Brain microvascular endothelial cell (primary cell): Measurements from ENCODE around the gene TULP4.

ENCODE experiments used
- DNase-seq: peaks from one replicate; pipeline ENCODE4 v3.0.0-alpha.2; 2020
- H3K27ac ChIP-seq: fragments of 250-450 bp; sonication (Bioruptor Pico); 2 replicates; pipeline ENCODE4 v1.5.1; 2020; ENCODE audit warnings: mild to moderate bottlenecking, moderate library complexity
- H3K27me3 ChIP-seq: fragments of 250-450 bp; sonication (Bioruptor Pico); replicated peaks from 2 replicates; pipeline ENCODE4 v1.5.1; 2020; ENCODE audit warnings: mild to moderate bottlenecking
- H3K36me3 ChIP-seq: fragments of 250-450 bp; sonication (Bioruptor Pico); replicated peaks from 2 replicates; pipeline ENCODE4 v1.5.1; 2020; ENCODE audit warnings: mild to moderate bottlenecking
- H3K4me3 ChIP-seq: 2 replicates; pipeline ENCODE4 v1.5.1; 2011; ENCODE audit warnings: low read depth, mild to moderate bottlenecking, control low read depth, low read length, moderate library complexity
- CTCF ChIP-seq: IDR thresholded peaks from 2 replicates; pipeline ENCODE4 v1.5.1; 2011; ENCODE audit warnings: low read depth, mild to moderate bottlenecking, moderate library complexity, low read length, control low read depth, inconsistent platforms; ENCODE audit errors: missing control alignments
- in situ Hi-C: cut with HindIII; loops from 2 replicates; pipeline ENCODE4 v1.10.0; 2017; ENCODE audit warnings: low sequenced_read_pairs, low pct_ligation_motif_present

TULP4 gene

GRCh38 chr6:158417760-158418098 lies 105.5 kb downstream of the TULP4 start:
- no peak overlapping the region for H3K4me3 ChIP-seq
- TF ChIP-seq CTCF = no peak
- H3K36me3 ChIP-seq = peaks cover 8% of the 10 kb centered on the region
- H3K27me3 ChIP-seq = no peaks in the 10 kb centered on the region
- H3K27ac ChIP-seq = peak overlapping the region; percentile 89
- in situ Hi-C loops = no loop called here
- peak; percentile 79 for DNase-seq

- Histone ChIP-seq H3K4me3 (no peak overlapping the region), H3K36me3 (peaks cover 6% of the 10 kb centered on the region), H3K27ac (peak overlapping the region; percentile 89), H3K27me3 (no peaks in the 10 kb centered on the region)
- TF ChIP-seq CTCF = no peak
- no peak for DNase-seq
- in situ Hi-C loops = no loop called here
These were observed 106.2 kb downstream of the TULP4 start for GRCh38 chr6:158418501-158418900.

- H3K36me3 ChIP-seq = peaks cover 3% of the 10 kb centered on the region
- TF ChIP-seq CTCF = no peak
- in situ Hi-C loops = no loop called here
- no peak for DNase-seq
- H3K27me3 ChIP-seq = no peaks in the 10 kb centered on the region
- H3K4me3 ChIP-seq = no peak overlapping the region
- no peak overlapping the region for H3K27ac ChIP-seq
These were observed 107.2 kb downstream of the TULP4 start for GRCh38 chr6:158419339-158419909.

GRCh38 chr6:158421381-158421780 lies 109.1 kb downstream of the TULP4 start:
- no peak for TF ChIP-seq CTCF
- in situ Hi-C loops = no loop called here

GRCh38 chr6:158422629-158423238 lies 110.5 kb downstream of the TULP4 start:
- Histone ChIP-seq H3K27me3 (no peaks in the 10 kb centered on the region), H3K36me3 (no peaks in the 10 kb centered on the region), H3K4me3 (no peak overlapping the region), H3K27ac (no peak overlapping the region)
- in situ Hi-C loops = no loop called here
- TF ChIP-seq CTCF = no peak
- DNase-seq = no peak

More at GRCh38 chr6:158421381-158421780, 109.1 kb downstream of the TULP4 start:
- DNase-seq = no peak
- Histone ChIP-seq H3K4me3 (no peak overlapping the region), H3K27me3 (no peaks in the 10 kb centered on the region), H3K36me3 (no peaks in the 10 kb centered on the region), H3K27ac (no peak overlapping the region)

- in situ Hi-C loops = no loop called here
- Histone ChIP-seq H3K36me3 (no peaks in the 10 kb centered on the region), H3K27ac (no peak overlapping the region), H3K27me3 (no peaks in the 10 kb centered on the region), H3K4me3 (no peak overlapping the region)
- no peak for DNase-seq
- no peak for TF ChIP-seq CTCF
These were observed 118.8 kb downstream of the TULP4 start for GRCh38 chr6:158431036-158431435.
